HG02970 (cell line): ENCODE data around the gene USP36.
"Not testable (repeated sequence)": the region's sequence is repeated elsewhere in the genome, so short reads cannot be mapped to it uniquely, and the experiment has no call there.

Experiments
- ATAC-seq: cut with Tn5 transposase; IDR thresholded peaks from one replicate; pipeline ENCODE4 v1.9.1; 2021; ENCODE audit warnings: mild to moderate bottlenecking, moderate library complexity, moderate number of reproducible peaks; ENCODE audit not compliant: unreplicated experiment, low FRiP score

USP36 gene

DNA sequence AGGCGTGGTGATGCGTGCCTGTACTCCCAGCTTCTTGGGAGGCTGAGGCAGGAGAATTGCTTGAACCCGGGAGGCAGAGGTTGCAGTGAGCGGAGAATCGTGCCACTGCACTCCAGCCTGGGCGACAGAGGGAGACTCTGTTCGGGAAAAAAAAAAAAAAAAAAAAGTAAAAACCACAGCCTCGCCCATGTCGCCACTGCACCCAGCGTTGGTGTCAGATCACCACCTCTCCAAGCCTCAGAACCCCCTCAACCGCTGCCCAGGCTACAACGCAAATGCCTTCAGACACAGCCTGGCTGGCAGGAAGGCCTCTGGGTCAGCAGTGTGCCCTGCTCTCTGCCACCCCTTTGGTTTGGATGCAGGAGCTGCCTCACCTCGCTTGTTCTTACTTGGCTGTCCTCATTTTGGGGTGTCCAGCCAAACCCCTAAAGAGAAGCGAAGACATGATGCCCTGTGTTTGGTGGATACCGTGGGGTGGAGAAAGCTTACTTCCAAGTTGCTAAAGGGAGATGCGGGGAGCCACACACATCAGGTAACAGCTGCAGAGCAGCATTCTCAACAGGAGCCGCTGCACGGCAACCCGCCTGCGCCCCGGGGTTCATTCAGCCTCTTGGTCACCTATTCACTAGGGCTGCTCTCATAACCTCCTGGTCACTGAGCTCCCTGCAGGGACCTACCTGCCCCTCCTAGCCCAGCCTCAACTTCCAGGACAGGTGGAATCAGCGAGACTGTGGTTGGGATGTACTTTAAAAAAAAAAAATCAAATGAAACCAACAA, 45.6 kb downstream of the USP36 start:
- ATAC-seq, result no peak

DNA sequence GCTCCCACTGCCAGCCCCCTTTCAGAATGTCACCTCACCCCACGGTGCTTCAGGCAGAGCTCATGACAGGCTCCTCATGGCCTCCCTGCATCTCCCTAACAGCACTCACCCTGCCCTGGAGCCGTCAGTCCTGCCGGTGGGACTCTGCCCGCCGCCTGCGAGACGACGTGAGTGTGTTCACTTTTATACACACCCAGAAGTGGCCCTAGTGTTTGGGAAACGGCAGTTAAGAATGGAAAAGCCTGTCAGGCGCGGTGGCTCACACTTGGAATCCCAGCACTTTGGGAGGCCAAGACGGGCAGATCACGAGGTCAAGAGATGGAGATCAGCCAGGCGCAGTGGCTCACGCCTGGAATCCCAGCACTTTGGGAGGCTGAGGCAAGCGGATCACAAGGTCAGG, 46.2 kb downstream of the USP36 start:
- ATAC-seq, result no peak

DNA sequence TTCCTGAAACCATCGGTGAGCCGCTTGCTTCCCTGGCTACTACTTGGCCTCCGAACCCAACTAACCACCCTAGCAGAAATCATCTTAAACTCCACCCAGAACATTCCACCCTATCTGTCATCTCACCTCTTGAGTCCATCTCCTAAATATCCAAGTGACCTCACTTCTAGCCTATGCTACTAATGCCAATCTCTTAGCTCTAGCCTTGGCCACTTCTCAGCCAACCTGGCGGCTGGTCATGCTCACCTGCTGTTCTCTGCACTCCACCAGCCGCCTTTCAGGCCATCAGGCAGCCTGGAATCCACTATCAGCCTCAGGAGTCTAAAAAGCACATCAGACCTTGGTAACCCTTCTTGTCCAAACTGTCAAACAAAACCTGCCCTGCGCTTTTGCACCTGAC, 46.6 kb downstream of the USP36 start:
- ATAC-seq, result no peak

DNA sequence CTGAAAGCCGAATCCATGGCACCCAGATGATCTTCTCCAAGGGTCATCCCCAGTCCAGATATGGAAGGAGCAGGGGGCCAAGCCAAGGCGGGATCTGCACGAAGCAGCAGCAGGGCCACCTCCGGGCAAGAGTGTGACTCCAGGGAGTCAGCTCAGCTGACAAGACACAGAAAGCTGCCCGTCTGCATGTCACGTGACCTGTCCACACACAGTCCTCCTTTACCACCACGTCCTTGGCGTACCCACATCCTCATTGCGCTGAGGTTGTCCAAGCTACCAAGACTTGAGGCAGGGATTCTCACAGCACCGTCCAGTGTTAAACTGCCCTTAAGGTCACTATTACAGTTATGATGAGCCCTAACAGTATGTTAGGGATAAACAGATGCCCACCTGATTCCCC, 47.2 kb downstream of the USP36 start:
- ATAC-seq, result no peak

DNA sequence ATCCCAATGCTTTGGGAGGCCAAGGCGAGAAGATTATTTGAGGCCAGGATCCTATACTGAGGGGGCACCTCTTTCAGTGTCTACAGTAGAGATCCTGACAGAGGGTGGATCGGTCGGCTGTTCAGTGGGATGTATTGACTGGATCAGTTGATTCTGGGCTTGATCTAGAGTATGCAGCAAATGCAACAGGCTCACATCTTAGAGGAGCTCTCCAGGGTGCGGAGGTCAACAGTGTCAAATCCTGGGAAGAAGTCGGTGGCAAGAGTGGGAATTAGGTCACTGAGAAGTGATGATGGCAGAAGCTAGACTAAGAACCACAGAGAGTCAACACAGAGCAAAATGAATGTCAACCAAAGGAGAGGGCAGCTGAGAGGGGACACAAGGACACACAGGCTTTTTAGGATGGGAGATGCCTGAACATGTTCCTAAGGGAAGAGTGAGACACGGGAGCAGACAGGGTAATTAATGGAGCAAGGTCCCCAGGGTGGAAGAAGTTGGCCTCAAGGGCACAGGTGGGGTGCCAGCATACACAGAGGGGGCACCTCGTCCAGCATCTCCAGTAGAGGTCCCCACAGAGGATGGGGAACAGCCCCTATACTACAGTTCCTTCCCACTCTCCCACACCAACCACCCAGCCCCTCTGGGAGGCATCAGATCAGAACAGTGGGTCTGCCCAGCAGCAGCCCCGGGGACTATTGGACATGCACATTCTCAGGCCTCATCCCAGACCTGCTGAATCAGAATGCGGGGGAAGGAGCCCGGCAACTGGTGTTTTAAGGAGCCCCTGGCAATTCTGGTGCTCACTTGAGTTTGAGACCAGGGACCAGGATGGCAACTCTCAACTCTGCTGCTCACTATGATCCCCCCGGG, 48.5 kb downstream of the USP36 start:
- no peak for ATAC-seq

DNA sequence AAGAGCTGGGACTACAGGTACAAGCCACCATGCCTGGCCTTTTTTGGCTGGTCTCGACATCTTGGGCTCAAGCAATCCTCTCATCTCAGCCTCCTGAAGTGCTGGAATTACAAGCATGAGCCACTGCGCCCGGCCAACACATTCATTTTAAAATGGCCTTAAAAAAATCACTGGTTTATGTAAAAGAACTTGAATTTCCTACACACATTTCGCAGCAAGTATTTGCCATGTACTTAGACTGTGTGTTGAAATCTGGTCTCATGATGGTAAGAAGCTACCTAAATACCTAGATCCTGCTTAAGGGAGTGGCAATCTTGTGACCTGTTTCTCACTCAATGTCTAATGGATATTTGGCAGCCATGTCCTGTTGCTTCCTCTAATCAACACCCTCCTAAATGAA, 50.1 kb downstream of the USP36 start:
- no peak for ATAC-seq

DNA sequence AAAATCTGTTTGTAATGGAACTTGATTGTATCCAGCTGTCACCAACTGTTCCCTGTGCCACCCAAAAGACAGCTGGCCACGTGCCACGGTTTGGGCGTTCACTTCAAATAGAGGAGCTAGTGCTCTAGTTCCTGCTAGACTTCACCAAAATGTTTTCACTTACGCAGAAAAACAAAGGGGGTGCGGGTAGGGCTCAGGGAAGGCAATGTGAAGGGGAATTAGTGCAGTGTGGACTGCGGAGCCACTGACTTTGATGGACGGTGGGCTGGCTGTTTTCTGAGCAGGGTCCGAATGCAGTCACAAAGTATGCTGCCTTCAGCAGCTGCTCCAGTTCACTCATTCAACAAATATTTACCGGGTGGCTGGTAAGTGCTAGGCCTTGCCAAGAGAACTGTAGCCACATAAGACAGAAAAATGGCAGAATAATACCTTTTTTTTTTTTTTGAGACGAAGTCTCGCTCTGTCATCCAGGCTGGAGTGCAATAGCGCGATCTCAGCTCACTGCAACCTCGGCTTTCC, 50.9 kb downstream of the USP36 start:
- no peak for ATAC-seq

DNA sequence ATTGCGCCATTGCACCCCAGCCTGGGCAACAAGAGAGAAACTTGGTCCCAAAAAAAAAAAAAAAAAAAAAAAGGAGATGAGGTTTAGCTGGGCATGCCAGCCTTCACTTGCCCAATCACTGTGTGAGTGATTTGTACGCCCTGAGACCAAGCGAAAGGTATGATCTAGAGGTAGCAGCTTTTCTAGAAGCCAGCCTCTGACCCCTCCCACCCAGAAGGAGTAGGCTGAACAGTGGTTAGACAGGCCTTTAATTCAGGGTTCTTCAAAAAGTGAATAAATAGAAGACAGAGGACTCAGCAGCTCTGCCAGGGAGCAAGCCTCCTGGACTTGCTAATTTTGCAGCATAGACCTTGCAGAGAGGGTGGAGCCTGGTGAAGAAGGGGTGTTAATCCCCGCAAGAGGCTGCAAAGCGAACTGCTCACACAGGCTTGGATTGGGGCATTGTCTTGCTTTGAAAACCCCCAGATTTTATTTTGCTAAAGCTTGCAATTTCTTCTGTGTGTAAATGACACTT, 51.4 kb downstream of the USP36 start:
- no peak for ATAC-seq

DNA sequence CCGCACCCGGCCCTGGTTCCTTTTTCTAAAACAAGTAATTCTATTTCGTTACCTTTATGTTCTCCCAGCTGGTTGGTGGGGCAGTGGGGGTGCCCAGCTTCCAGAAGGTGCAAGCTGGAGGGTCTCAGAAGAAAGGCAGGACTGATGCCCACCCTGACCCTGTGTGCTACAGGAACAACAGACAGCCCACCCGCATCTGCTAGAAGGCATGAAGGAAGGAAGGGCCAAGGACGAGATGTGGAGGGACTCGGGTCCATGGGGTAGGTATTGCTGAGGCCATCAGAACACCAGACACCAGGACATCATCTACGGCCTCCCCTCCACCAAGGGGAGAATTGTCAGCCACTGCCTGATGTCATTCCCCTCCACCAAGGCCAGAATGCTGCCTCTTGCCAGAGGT, 52.2 kb downstream of the USP36 start:
- ATAC-seq, result no peak

DNA sequence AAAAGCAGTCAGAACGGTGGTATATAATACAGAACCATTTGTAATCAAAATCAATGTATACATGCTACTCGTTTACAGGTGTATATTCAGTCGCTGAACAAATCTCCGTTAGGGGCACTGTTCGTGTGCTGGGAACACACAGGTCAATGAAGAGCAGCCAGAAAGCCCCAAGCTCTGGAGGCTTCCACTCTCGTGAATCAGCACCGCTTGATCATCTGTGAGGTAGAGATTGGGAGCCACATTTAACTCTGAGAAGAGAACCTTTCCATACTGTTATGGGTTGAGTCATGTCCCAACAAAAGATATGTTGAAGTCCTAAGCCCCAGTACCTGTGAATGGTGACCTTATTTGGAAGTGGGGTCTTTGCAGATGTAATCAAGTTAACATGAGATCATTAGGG, 53.2 kb downstream of the USP36 start:
- no peak for ATAC-seq

DNA sequence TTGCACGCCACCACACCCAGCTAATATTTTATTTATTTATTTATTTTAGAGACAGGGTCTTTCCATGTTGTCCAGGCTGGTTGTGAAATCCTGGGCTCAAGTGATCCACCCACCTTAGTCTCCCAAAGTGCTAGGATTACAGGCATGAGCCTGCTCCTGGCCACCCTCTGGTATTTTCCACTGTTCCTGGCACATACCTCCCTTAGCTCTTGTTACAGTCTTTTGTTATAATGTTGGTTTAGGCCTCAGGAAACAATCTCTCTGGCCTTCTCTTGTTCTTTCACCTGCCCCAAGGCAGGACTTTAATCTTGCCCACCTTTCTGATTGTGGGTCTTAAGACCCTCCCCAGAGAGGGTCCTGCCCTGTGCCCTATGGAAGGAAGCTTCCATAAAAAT, 55.0 kb downstream of the USP36 start:
- no peak for ATAC-seq

DNA sequence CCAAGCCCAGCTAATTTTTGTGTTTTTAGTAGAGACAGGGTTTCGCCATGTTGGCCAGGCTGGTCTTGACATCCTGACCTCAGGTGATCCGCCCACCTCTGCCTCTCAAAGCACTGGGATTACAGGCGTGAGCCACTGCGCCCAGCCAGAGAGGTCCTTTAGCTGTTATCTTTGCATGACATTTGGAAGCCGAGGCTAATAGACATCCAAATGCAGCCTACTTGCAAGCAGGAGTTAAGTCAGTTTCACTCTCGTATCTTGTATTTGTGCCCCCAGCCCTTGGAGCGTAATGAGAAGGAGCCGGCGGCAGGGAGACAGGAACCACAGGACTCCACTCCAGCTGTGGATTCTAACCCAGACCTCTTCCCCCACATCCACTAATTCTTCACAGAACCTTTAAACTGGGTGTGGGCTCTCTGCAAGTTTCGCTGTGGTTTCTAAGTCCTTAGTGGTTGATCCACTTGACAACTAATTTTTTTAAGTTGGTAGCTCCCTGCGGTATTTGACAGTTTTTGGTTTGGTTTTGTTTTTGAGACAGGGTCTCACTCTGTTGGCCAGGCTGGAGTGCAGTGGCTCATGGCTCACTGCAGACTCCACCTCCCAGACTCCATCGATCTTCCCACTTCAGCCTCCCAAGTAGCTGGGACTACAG, 55.5 kb downstream of the USP36 start:
- no peak for ATAC-seq

DNA sequence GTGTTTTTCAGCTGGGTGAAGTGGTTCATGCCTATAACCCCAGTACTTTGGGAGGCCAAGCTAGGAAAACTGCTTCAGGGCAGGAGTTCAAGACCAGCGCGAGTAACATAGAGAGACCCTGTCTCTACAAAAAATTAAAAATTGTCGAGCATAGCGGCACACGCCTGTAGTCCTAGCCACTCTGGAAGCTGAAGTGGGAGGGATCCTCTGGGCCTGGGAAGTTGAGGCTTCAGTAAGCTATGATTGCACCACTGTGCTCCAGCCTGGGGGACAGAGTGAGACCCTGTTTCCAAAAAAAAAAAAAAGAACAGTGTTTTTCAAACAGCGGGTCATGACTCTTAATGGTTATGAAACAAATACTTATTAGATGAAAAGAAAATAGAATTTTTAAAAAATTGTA, 56.3 kb downstream of the USP36 start:
- ATAC-seq, result no peak

DNA sequence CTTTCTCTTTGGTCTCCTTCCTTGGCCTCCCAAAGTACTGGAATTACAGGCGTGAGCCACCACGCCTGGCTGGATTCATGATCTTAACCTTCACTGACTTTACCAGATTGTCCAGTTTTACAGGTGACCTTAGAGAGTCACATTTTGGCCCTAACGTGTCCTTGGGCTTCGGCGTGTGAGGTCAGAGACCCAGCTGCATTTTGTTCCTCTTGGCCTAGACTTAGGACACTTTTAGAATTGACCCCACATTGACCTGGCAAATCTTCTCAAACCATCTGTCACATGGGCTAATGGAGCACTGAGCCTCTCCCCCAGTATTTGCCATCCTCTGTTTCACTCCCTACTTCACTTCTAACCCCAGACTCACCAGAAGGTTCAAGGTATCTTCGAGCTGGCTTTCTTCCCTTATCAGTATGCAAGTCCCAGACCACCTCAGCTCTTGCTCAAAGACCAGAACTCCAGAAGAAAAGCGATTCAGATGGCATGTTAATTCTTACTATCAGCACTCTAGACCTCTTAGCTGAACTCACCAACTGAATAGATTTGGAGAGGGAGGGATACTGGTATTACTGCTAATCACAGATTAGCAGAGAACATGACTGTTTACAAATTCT, 56.8 kb downstream of the USP36 start:
- ATAC-seq, result no peak

DNA sequence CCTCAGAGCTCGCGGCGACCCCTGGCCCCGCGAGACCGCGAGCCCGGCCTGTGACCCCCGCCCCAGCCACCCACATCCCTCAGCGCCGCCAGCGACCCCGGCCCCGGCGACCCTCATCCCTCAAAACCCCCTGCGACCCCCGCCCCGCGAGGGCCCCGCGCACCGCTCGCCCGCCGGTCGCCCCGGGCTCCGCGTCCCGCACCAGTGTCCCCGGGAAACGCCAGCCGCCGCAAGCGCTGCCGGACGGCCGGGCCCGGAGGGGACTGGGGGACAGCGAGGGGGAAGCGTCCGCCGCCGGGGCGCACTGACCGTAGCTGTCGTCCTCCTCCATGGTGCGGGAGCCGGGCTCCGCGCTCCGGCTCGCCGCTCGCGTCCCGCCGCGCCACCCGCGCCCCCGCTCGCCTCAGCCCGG, 58.7 kb downstream of the USP36 start, which contains the start of gene CYTH1:
CYTH1 (minus strand) TSS at position 381 of the 412 bp plus-strand sequence; CDS start at position 331, 50 bp downstream.
- no peak for ATAC-seq

DNA sequence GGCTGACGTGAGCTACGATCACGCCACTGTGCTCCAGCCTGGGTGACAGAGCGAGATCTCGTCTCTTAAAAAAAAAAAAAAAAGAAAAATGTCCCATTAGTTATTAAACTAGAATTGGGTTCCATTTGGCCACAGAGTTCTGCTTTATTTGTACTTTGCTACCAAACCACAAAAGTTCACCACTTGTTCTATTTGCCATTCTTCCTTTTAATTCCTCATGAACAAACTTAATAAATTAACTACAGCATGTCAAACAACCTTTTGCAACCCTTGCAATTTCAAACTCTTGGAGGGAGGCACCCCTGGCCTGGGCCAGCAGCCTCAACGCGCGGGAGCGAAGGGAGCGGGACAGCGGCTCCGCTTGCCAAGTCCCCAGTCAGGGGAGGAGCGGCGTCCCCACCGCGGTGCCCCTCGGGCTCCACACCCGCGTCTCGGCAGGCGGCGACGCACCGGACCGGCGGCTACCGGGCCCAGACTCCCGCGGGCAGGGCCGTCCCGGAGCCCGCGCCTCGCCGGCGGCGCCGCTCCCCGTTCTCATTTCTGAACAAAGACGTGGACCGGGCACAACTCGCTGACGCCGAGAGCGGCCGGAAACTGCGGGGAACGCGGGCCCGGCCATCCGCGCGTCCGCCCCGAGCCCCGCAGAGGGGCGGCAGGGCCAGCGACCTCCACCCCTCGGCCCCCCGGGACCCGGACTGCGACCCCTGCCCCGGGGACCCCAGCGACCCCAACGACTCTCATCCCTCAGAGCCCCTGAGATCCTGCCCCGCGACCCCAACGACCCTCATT, 59.3 kb downstream of the USP36 start:
- ATAC-seq, result peak; percentile 7

DNA sequence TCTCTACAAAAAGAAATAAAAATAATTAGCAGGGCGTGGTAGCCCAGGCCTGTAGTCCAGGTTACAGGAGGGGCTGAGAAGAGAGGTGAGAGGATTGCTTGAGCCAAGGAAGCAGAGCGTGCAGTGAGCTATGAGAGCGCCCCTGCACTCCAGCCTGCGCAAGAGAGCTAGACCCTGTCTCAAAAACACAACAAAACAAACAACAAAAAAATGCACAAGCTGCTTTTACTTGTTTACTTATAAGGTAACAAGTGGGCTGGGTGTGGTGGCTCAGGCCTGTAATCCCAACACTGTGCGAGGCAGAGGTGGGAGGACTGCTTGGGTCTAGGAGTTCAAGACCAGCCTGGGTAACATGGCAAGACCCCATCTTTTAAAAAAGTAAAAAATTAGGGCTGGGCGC, 60.3 kb downstream of the USP36 start:
- no peak for ATAC-seq

DNA sequence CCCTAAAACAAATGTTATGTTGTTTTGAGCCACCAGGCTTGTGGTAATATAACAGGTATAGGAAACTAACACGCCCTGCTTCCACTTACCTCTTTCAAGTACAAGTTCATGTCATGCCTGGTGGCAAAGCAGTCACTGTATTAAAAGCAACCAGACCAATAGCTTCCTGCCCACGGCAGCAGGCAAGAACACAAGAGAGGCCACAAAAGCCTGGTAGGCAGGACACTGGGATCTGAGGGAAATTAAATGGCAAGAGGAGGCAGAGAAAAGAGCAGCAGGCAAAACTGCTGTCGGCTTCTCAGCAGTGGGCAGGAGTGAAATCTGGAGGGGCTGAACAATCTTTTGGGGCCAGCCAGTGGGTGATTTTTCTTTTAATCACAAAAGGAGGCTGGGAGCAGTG, 60.8 kb downstream of the USP36 start:
- no peak for ATAC-seq

DNA sequence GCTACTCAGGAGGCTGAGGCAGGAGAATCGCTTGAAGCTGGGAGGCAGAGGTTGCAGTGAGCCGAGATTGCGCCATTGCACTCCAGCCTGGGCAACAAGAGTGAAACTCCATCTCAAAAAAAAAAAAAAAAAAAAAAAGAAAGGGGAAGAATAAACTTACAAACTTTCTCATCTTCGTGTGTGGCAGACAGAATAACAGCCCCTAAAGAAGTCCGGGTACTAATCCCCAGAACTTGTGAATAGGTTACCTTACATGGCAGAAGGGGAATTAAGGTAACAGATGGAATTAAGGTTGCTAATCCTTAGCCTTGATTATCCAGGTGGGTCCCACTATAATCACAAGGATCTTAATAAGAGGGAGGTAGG, 61.3 kb downstream of the USP36 start:
- ATAC-seq, result not testable (repeated sequence)

DNA sequence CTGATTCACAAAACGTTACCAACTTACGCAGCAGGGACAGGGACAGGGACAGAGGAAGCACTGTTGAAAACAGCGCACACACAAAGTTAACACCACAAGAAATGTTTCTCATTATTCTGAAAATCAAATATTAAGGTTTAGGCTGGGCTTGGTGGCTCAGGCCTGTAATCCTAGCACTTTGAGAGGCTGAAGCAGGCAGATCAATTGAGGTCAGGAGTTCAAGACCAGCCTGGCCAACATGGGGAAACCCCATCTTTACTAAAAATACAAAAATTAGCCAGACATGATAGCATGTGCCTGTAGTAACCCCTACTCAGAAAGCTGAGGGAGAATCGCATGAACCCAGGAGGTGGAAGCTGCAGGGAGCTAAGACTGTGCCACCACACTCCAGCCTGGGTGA, 62.7 kb downstream of the USP36 start:
- ATAC-seq, result no peak
